HEK293 (cell line): ENCODE results near the gene SUN5.
A peak's percentile ranks its signal among the peaks of the same experiment; 100 is the strongest.
"Not testable (repeated sequence)": the region's sequence is repeated elsewhere in the genome, so short reads cannot be mapped to it uniquely, and the experiment has no call there.

ENCODE experiments used
- CTCF ChIA-PET: fragments of 350-600 bp; formaldehyde crosslinking; extraction: SDS; loops from one replicate; lab custom pipeline; 2021; ENCODE audit warnings: antibody characterized with exemption; lab: Yijun Ruan, JAX
- POLR2A ChIA-PET: fragments of 300-600 bp; formaldehyde crosslinking; extraction: SDS; loops from one replicate; lab custom pipeline; 2020; ENCODE audit warnings: antibody characterized with exemption, inconsistent platforms; lab: Yijun Ruan, JAX
- H3K27ac ChIP-seq: fragments of 200-500 bp; sonication (Bioruptor generic); 2 replicates; pipeline ENCODE4 v1.5.1; 2014; ENCODE audit warnings: low read depth, low read length, control low read depth, inconsistent platforms; ENCODE audit errors: extremely low read depth
- H3K36me3 ChIP-seq, 2 experiments: fragments of 200-500 bp in 1 of 2; sonication (Bioruptor generic) in 1 of 2; 1 replicate in 1 of 2; 2 replicates in 1 of 2; pipeline ENCODE4 v1.5.1; 2014 to 2017; ENCODE audit warnings: inconsistent platforms in 2 of 2, low read length in 2 of 2; ENCODE audit not compliant: control insufficient read depth in 2 of 2, insufficient read depth in 1 of 2
- H3K4me1 ChIP-seq: fragments of 200-500 bp; sonication (Bioruptor generic); 2 replicates; pipeline ENCODE4 v1.5.1; 2014; ENCODE audit warnings: mild to moderate bottlenecking, low read length, inconsistent platforms; ENCODE audit not compliant: control insufficient read depth, insufficient read depth
- H3K4me3 ChIP-seq: 2 replicates; pipeline ENCODE4 v1.5.1; 2011; ENCODE audit warnings: low read depth, mild to moderate bottlenecking, control low read depth, low read length, moderate library complexity
- H3K9me3 ChIP-seq: fragments of 200-500 bp; sonication (Bioruptor generic); 2 replicates; pipeline ENCODE4 v1.5.1; 2014; ENCODE audit warnings: low read depth, low read length, inconsistent platforms; ENCODE audit not compliant: control insufficient read depth, insufficient read depth
- ELK4 ChIP-seq: IDR thresholded peaks from 2 replicates; pipeline ENCODE4 v1.6.1; 2011; ENCODE audit warnings: mild to moderate bottlenecking, low read depth, low read length, borderline replicate concordance
- IKZF3 ChIP-seq: fragments of 450-650 bp; IDR thresholded peaks from 2 replicates; pipeline ENCODE4 v1.5.0; 2018; ENCODE audit warnings: missing biosample characterization, mild to moderate bottlenecking, missing genetic modification characterization, moderate library complexity
- PRDM10 ChIP-seq: fragments of 450-650 bp; formaldehyde crosslinking; IDR thresholded peaks from 2 replicates; pipeline ENCODE4 v1.5.1; 2016; ENCODE audit warnings: missing biosample characterization, missing genetic modification characterization
- REST ChIP-seq: fragments of 450-650 bp; formaldehyde crosslinking; IDR thresholded peaks from 2 replicates; pipeline ENCODE4 v1.5.1; 2016; ENCODE audit warnings: missing biosample characterization, missing genetic modification characterization
- SETDB1 ChIP-seq: IDR thresholded peaks from one replicate; pipeline ENCODE4 v1.6.1; 2017; ENCODE audit warnings: mild to moderate bottlenecking, low read length, moderate library complexity, mixed read lengths; ENCODE audit not compliant: insufficient read length
- TRIM28 ChIP-seq: IDR thresholded peaks from 2 replicates; pipeline ENCODE4 v1.6.1; 2011; ENCODE audit warnings: low read length, control low read depth, borderline replicate concordance
- ZNF280D ChIP-seq: fragments of 450-650 bp; formaldehyde crosslinking; IDR thresholded peaks from 2 replicates; pipeline ENCODE4 v1.5.1; 2016; ENCODE audit warnings: missing biosample characterization, missing genetic modification characterization
- ZNF585B ChIP-seq: fragments of 450-650 bp; formaldehyde crosslinking; IDR thresholded peaks from 2 replicates; pipeline ENCODE4 v1.5.1; 2016; ENCODE audit warnings: missing biosample characterization, missing genetic modification characterization
- ZNF629 ChIP-seq: fragments of 450-650 bp; formaldehyde crosslinking; IDR thresholded peaks from 2 replicates; pipeline ENCODE4 v1.5.1; 2017; ENCODE audit warnings: missing biosample characterization, missing genetic modification characterization
- ZNF677 ChIP-seq: fragments of 450-650 bp; IDR thresholded peaks from 2 replicates; pipeline ENCODE4 v1.5.0; 2018; ENCODE audit warnings: missing biosample characterization, mild to moderate bottlenecking, missing genetic modification characterization, moderate library complexity
- ZSCAN18 ChIP-seq: fragments of 450-650 bp; formaldehyde crosslinking; IDR thresholded peaks from 2 replicates; pipeline ENCODE4 v1.5.1; 2016; ENCODE audit warnings: missing biosample characterization, missing genetic modification characterization

Gene SUN5

GRCh38 chr20:33046412-33046811 lies 42.2 kb upstream of the SUN5 start:
- H3K4me1 ChIP-seq, result no peaks in the 10 kb centered on the region
- ChIA-PET CTCF (no interaction called here), POLR2A (no interaction called here)
- no peak overlapping the region for H3K27ac ChIP-seq
- no peaks in the 10 kb centered on the region for H3K36me3 ChIP-seq
- TF ChIP-seq ZNF629 (tag by site-specific recombination), result no peak
- TF ChIP-seq PRDM10, result no peak
- TF ChIP-seq IKZF3 (tag by site-specific recombination), result no peak
- TF ChIP-seq ZSCAN18, result no peak
- no peak for TF ChIP-seq ELK4
- no peak for TF ChIP-seq REST (tag by site-specific recombination)
- no peak for TF ChIP-seq ZNF585B (tag by site-specific recombination)
- no peak overlapping the region for H3K4me3 ChIP-seq
- no peaks in the 10 kb centered on the region for H3K9me3 ChIP-seq

GRCh38 chr20:33045129-33045721 lies 41.0 kb upstream of the SUN5 start:
- POLR2A ChIA-PET, H3K36me3 ChIP-seq, H3K4me1 ChIP-seq, H3K9me3 ChIP-seq, H3K4me3 ChIP-seq, H3K27ac ChIP-seq: not testable (repeated sequence)
- TF ChIP-seq ZNF677, result peak; percentile 90
- 0 out of 2 replicates have a peak, but pooled peaks have one; percentile 55 for TF ChIP-seq ZNF280D (tag by site-specific recombination)
- 0 out of 2 replicates have a peak, but pooled peaks have one; percentile 21 for TF ChIP-seq TRIM28
- TF ChIP-seq SETDB1, result peak; percentile 87
- TF ChIP-seq, all 188 proteins: peak for 4; not testable (repeated sequence) for 184
- CTCF ChIA-PET, result not testable (repeated sequence)
